SK-N-SH treated with all-trans-retinoic acid at 6 μM for 48 hours (cell line): ENCODE measurements around the gene NRF1.

Experiments used
- BACH2 ChIP-seq: fragments of 250-450 bp; sonication (Bioruptor Pico); IDR thresholded peaks from 2 replicates; pipeline ENCODE4 v1.9.0; 2021; ENCODE audit warnings: mild to moderate bottlenecking, borderline replicate concordance
- GLIS3 ChIP-seq: fragments of 250-450 bp; sonication (Bioruptor Pico); IDR thresholded peaks from 2 replicates; pipeline ENCODE4 v1.5.0; 2020; ENCODE audit warnings: mild to moderate bottlenecking, moderate library complexity
- SNAI2 ChIP-seq: fragments of 250-450 bp; sonication (Bioruptor Pico); IDR thresholded peaks from 2 replicates; pipeline ENCODE4 v1.5.0; 2020; ENCODE audit warnings: mild to moderate bottlenecking, moderate library complexity
- ZFP30 ChIP-seq: fragments of 450-650 bp; formaldehyde crosslinking; IDR thresholded peaks from 2 replicates; pipeline ENCODE4 v1.5.0; 2022; ENCODE audit warnings: mild to moderate bottlenecking, moderate library complexity
- TF ChIP-seq, protein P1 (sequence below): fragments of 250-450 bp; sonication (Bioruptor Pico); IDR thresholded peaks from 2 replicates; pipeline ENCODE4 v1.5.1; 2020; ENCODE audit warnings: low read depth, mild to moderate bottlenecking, moderate library complexity
- TF ChIP-seq, protein P2 (sequence below): fragments of 250-450 bp; sonication (Bioruptor Pico); IDR thresholded peaks from 2 replicates; pipeline ENCODE4 v1.8.0; 2020; ENCODE audit warnings: mild to moderate bottlenecking, moderate library complexity, borderline replicate concordance

- TF ChIP-seq BACH2 (no peak), GLIS3 (no peak), SNAI2 (CRISPR knock-in tag) (no peak), ZFP30 (no peak)
- TF ChIP-seq, protein P1, sequence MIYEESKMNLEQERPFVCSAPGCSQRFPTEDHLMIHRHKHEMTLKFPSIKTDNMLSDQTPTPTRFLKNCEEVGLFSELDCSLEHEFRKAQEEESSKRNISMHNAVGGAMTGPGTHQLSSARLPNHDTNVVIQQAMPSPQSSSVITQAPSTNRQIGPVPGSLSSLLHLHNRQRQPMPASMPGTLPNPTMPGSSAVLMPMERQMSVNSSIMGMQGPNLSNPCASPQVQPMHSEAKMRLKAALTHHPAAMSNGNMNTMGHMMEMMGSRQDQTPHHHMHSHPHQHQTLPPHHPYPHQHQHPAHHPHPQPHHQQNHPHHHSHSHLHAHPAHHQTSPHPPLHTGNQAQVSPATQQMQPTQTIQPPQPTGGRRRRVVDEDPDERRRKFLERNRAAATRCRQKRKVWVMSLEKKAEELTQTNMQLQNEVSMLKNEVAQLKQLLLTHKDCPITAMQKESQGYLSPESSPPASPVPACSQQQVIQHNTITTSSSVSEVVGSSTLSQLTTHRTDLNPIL (CRISPR knock-in tag): no peak
- TF ChIP-seq, protein P2, sequence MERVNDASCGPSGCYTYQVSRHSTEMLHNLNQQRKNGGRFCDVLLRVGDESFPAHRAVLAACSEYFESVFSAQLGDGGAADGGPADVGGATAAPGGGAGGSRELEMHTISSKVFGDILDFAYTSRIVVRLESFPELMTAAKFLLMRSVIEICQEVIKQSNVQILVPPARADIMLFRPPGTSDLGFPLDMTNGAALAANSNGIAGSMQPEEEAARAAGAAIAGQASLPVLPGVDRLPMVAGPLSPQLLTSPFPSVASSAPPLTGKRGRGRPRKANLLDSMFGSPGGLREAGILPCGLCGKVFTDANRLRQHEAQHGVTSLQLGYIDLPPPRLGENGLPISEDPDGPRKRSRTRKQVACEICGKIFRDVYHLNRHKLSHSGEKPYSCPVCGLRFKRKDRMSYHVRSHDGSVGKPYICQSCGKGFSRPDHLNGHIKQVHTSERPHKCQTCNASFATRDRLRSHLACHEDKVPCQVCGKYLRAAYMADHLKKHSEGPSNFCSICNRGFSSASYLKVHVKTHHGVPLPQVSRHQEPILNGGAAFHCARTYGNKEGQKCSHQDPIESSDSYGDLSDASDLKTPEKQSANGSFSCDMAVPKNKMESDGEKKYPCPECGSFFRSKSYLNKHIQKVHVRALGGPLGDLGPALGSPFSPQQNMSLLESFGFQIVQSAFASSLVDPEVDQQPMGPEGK: no peak
Observed at GRCh38 chr7:129769866-129770808, 158.6 kb downstream of the NRF1 start.
